Stimulated activated CD4-positive, alpha-beta T cell treated with anti-CD3 and anti-CD28 coated beads, Interleukin-2, amount 100 ng/mL, for 48 hours (primary cell): Measurements from ENCODE around the gene XPO6.
"Not testable (repeated sequence)": the region's sequence is repeated elsewhere in the genome, so short reads cannot be mapped to it uniquely, and the experiment has no call there.

Experiments used
- DNase-seq, 2 donors: peaks; one replicate each; pipeline ENCODE4 v3.0.0-alpha.2; 2020

XPO6 gene, protein sequence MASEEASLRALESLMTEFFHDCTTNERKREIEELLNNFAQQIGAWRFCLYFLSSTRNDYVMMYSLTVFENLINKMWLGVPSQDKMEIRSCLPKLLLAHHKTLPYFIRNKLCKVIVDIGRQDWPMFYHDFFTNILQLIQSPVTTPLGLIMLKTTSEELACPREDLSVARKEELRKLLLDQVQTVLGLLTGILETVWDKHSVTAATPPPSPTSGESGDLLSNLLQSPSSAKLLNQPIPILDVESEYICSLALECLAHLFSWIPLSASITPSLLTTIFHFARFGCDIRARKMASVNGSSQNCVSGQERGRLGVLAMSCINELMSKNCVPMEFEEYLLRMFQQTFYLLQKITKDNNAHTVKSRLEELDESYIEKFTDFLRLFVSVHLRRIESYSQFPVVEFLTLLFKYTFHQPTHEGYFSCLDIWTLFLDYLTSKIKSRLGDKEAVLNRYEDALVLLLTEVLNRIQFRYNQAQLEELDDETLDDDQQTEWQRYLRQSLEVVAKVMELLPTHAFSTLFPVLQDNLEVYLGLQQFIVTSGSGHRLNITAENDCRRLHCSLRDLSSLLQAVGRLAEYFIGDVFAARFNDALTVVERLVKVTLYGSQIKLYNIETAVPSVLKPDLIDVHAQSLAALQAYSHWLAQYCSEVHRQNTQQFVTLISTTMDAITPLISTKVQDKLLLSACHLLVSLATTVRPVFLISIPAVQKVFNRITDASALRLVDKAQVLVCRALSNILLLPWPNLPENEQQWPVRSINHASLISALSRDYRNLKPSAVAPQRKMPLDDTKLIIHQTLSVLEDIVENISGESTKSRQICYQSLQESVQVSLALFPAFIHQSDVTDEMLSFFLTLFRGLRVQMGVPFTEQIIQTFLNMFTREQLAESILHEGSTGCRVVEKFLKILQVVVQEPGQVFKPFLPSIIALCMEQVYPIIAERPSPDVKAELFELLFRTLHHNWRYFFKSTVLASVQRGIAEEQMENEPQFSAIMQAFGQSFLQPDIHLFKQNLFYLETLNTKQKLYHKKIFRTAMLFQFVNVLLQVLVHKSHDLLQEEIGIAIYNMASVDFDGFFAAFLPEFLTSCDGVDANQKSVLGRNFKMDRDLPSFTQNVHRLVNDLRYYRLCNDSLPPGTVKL

DNA sequence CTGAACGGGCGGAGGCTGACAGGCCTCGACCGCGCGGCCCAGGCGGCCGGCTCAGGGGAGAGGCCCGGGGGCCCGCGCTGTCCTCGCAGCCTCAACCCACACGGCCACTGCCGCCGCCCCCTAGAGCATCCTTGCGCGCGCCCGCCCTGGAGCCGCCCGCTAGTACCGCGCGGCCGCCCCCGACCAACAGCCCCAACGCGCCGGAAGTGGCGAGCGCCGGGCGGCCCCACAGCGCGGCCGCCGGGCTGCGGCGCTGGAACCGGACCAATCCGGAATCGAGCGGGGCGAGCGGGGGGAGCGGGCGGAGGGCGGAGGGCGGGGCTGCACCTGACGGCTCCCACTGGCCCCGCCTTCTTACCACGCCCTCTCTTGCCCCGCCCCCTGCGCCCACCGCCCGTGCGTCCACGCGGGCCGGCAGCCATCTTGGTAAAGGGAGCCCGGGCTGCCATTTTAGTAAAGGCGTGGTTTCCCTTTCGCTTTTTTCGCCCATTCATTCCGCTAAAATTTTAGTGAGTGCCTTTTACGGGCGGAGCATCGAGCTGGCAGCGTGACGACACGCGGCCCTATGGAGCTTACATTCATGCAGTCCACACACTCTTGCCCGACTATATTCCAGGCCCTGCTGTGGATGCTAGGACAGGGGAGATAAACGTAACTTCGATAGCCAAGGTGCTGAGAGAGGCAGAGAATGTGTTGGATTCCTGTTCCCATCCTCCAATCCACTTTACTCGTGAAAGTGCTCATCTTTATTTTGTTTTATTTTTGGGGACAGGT, at the start of gene XPO6:
XPO6 (minus strand) TSS at position 208 of the 774 bp plus-strand sequence. CDS start 597 bp downstream, outside the sequence.
- peak; percentile 99 to 100 for DNase-seq

DNA sequence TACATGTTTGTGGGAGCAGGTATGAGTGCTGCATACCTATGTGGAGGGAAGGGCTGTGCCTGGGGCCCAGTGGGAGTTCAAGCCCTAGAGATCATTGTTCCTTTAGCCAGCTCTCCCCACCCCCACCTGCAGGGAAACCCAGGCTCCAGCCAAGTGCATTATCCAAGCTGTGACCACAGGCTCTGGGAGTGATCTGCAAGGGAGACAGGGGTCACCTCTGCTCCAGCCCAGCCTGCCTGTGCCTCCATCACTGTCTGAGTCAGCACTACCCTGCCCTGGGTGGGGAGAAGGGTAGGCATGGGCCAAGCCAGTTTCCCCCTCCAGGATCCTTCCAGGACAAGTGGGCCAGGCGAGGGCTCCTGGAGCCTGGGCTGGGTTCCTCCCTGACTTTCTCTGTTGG, 48.4 kb upstream of the XPO6 start:
- DNase-seq: no peak

DNA sequence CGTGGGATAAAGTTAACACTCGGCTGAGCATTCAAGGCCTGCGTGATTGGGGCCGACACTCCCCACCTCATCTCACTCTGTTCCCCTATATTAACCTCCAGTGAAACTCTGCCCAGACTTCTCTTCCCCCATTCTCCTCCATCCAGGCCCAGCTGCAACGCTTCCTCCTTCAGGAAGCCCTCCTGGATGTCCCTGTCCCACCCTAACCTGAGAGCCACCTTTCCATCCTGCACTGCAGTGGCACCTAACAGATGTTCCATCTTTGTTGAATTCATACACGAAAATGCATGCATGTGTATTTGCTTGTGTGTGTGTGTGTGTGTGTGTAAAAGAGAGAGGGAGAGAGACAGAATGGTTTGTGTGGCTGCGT, 48.0 kb upstream of the XPO6 start:
- no peak for DNase-seq

DNA sequence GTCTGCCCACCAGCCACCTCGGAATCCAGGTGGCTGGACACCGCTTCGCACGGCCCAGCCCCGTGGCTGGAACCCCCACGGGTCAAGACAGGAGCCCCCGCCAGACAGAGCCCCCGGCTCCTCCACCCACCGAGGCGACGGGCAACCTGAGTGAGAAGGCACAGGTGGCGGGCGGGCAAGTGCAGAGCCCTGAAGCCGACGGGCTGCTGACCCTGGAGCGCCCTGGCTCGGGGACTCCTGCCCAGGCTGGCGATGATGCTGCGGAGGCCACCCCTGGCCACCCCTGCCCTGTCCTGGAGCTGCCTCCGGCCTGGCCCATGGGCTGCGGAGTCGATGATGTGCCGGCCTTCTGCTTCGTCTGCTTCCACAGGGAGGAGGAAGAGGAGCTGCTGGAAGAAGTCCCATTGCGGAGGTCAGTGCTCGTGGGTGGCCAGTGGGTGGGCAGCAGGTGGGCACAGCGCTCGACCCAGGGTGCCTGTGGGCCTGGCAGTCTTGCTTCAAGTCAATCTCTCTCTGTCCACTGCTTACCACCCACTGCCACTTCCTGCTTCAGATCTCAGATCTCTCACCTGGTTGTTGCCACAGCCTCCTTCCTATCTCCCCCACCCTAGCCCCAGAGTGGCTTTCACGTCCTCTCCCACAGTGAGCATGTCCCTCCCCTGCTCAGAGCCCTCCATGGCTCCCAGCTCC, 47.5 kb upstream of the XPO6 start:
- DNase-seq: no peak

DNA sequence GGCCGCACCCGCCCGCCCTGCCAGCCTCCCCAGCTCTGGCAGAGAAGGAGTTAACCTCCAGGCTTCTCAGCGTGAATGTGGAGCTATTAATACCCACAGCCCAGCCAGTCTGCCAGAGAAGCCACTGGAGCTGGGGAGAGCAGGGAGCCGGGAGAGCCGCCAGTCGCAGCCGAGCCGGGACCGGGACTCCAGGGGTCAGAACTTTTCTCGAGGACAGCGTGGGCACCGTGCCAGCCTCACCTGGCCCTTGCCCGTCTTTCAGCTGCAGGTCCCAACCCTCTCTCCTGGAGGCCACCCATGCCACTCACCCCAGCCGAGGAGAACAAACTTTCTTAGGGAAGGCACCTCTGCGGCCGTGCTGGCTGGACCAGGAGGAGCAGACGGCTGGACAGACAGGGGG, 46.8 kb upstream of the XPO6 start:
- no peak for DNase-seq

DNA sequence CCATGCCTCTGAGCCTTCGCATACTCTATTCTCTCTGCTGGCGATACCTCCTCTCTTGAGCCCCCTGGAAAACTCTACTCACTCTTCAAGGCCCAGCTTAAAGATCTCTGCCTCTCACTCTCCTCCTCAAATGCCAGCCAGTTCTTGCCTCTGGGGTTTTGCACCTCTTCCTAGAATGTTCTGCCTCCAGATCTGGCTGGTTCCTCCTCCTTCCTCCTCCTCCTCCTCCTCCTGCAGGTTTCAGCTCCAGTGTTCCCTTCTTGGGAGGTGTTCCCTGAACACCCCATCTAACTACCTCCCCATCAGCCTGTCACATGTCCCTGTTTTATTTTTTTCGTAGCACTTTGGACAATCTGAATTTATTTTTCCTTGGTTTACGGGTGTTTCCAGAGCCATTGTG, 45.5 kb upstream of the XPO6 start:
- DNase-seq: no peak

DNA sequence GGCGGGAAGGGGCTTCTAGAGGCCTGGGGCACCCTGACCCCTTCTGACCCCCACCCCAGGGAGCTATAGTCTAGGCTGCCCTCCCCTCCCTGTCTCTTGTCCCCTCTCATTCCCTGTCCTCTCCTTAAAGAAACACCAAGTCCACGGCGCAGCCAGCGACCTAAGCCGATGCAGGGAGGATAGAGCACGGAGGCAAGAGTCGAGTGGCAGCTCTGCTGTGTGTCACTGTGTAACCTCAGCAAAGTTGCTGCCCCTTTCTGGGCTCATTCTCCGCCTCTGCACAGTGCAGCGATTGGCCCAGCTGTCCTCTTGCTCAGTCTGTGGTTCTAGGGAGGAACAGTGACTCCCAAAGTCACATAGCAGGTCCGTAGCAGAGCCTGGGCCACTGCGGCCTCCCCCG, 44.1 kb upstream of the XPO6 start:
- DNase-seq: no peak

DNA sequence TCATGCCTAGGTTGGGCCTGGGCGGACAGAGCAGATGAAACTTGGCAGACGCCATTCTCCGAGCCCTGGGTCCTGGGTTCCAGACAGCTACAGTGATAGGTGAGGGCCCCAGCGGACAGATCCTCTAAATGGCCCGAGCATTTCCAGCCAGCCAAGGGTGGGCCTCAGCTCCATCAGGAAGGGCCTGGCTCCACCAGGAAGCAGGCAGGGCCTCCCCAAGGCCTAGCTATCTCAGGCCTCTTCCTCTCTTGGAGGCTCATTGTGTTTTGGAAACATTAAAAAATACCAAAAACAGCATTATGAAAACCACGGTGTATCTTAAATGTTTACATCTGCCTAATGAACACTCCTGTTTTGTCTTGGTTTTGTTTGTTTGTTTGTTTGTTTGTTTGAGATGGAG, 42.4 kb upstream of the XPO6 start:
- no peak for DNase-seq

DNA sequence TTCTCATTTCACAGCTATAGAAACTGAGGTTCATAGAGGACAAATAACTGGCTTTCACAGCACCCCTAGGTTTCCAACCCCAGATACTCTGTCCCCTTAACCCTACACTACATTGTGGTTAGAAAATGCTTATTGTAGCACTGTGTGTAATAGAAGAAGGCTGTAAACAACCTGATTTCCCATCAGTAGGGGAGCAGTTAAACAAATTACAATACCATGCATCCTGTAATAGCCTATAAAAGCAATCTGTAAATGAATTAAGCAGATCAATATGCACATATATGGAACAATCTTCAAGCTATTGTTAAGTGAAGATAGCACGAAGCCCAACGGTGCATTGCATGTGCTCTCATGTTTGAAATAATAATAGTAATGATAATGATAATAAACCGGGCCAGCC, 39.2 kb upstream of the XPO6 start:
- DNase-seq: no peak

DNA sequence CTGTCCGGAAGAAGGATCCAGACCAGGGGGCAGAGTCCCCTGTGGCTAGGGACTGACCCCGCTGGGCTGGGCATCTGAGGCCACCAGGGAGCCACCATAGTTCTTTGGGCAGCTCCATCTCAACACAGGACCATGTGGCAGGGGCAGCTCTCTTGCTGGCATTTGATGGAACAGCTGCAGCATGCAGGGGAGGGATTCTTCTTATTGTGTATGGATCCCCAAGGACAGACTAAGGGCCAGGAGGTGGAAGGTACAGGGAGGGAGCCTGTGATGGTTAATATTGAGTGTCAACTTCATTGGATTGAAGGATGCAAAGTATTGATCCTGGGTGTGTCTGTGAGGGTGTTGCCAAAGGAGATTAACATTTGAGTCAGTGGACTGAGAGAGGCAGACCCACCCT, 37.7 kb upstream of the XPO6 start:
- DNase-seq: not testable (repeated sequence)

DNA sequence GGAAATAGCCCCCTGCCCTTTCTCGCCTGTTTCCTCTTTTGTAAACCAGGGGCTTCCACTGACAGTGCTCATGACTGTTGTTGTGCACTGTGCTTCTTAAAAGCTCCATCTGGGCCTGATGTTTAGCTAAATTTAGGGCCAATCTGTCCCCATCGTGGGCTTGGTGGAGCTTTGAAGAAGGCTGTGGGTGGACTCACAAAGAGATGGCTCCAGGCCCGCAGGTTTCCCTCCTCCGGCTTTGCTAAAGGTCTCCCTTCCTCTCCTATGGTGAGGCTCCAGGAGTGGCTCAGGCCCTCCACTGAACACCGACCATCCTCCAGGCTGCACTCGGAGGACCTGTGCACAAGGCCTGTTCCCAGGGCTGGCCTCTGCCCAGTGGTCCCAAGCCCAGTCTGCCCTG, 30.2 kb upstream of the XPO6 start:
- DNase-seq: no peak

DNA sequence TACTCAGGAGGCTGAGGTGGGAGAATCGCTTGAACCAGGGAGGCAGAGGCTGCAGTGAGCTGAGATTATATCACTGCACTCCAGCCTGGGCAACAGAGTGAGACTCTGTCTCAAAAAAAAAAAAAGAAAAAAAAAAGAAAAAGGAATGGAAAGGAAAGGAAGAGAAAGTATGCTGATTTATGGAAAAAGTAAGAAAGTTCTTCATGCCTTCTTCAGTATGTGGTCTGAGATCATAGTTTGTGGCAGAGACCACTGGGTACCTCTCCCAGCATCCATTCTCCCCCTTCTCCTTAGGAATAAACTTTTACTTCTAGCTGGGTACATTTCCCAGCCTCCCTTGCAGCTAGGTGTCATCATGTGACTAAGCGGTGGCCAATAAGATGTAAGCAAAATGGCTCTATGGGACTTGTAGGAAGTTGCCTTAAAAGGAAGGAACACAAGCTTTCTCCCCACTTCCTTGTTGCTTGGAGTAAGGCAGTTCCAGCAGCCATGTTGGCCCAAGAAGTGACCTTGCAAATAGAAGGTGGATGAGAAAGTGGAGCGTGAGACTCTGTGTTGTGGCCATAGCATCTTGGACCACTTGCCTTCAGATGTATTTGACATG, 26.1 kb upstream of the XPO6 start:
- DNase-seq: no peak

DNA sequence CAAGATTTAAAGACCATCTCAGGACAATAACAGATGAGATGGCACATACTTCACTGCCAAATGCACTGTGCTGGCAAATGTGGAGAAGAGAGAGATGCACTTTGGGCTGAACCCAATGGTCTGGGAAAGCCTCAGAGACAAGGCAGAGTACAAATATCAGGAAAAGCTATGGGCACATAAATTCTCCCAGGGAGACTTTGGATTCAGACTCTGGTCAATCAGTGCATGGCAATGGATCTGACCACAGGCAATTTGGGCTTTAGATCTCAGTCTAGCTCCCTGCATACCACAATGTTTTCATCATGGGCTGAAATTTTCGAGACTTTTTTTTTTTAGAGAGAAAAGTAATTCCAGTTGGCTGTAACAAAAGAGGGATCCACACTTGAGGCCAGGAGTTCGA, 20.0 kb upstream of the XPO6 start:
- no peak for DNase-seq

DNA sequence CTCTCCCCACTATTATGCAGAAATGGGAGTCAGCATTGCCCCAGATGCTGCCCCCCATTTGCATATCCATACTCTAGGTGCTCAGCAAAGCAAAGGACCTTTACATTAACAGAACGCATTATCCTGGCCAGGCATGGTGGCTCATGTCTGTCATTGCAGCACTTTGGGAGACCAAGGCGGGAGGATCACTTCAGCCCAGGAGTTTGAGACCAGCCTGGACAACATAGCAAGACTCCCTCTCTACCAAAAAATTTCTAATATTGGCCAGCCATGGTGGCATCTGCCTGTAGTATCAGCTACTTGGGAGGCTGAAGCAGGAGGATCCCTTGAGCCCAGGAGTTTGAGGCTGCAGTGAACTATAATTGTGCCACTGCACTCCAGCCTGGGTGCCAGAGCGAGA, 12.1 kb upstream of the XPO6 start:
- not testable (repeated sequence) for DNase-seq

DNA sequence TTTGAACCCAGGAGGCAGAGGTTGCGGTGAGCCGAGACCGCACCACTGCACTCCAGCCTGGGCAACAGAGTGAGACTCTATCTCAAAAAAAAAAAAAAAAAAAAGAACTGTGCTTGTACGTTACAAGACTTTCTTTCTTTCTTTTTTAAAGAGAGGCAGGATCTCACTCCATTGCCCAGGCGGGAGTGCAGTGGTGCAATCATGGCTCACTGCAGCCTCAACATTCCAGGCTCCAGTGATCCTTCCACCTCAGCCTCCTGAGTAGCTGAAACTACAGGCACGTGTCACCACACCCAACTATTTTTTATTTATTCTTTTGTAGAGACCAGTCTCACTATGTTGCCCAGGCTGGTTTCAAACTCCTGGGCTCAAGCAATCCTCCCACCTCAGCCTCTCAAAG, 8.0 kb upstream of the XPO6 start:
- not testable (repeated sequence) for DNase-seq

DNA sequence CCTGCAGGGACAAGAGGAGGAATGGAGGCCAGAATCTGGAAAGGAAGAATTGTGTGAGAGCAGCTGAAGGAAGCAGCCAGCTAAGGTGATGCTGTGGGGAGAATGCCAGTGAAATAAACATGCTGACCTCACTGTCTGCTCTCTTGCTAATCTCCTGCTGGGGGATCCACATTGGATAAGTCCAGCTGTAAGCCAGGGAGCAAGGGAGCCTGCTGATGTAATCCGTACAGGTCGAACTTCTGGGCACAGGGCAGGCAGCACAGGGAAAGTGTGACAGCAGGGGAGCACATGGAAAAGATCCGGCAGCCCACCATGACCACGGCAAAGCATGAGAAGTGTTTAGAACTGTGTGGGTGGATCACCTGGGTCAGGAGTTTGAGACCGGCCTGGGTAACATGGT, 7.5 kb upstream of the XPO6 start:
- no peak for DNase-seq

DNA sequence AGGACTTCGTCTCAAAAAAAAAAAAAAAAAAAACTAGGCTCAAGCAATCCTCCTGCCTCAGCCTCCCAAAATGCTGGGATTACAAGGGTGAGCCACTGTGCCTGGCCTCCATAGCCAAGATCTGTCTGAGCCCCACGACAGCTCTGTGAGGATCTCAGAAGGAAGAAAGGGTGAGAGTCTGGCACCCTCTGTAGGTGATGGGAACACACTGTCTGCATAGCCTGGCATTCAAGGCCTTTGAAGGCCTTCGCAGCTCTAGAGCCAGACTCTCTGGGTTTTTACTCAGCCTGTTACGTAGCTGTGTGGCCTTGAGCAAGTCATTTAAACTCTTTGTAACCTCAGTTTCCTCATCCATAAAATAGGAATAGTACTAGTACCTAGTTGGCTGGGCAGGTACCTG, 6.3 kb upstream of the XPO6 start:
- peak; percentile 45 to 48 for DNase-seq

DNA sequence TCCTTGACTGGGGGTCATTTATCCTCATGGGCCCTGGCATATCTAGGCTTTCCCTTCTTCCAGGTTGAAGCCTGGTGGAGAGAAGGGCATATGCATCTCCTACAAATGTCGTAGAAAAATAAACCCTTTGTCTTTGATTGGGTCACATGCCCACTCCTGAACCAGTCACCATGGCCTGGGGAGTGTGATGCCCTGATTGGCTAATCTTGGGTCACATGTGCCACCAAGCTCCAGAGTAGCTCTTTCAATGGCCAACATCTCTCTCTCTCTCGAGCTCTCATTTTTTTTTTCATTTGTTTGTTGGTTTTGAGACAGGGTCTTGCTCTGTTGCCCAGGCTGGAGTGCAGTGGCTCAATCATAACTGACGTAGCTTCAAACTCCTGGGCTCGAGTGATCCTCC, 5.6 kb upstream of the XPO6 start:
- no peak for DNase-seq

DNA sequence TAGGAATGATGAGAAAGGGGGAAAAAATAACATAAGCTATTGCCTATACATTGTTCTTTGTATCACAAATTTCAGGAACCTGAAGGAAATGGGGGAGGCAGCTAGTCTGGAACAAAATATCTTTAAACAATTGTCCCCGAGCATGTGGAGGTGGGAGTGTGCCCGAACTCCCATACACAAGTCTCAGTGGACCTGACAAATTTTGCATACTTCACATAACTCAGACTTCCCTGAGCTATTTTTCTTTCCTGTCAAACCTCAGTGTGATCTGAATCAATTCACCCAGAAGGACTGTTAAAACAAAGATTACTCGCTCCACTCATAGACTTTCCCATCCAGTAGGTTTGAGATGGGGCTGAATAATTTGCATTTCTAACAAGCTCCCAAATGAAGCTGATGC, 1.6 kb upstream of the XPO6 start:
- DNase-seq: no peak

DNA sequence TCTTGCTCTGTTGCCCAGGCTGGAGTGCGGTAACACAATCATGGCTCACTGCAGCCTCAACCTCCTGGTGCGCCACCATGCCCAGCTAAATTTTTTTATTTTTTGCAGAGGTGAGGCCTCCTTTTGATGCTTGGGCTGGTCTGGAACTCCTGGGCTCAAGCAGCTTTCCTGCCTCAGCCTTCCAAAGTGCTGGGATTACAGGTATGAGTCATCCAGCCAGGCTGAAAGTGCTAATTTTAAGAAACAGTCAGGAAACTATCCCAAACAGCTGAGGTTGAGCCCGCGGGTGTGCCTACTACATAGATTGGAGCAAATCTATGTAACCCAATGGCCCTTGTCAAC, 738 bp upstream of the XPO6 start:
- no peak for DNase-seq

DNA sequence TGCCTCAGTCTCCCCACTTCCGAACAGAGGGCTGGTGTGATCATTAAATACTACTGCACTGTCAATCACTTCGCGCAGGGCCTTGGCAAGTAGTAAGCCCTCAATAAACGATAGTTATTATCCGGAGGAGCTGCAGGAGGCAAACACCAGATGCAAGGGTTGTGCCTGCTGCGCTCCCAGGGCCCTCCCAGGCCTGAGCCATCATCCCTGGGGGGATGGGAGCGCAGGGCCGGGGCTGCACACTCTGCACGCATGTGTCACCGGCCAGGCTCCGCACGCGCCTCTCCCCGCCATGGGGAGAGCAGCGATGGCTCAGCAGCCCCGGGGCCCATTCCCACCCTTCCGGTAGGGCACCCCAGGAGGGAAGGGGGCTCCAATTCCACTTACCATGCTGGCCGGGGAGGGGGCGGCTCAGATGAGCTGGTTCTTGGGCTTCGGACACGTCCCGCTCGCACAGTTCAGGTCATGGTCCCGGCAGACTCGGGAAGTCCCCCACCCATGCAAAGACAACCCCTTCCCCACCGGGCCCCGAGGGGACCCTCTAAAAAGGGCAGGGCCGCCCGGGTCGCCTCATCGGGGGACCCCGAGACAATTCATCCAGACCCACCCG, 681 bp downstream of the XPO6 start:
- DNase-seq: peak; percentile 63 to 64

DNA sequence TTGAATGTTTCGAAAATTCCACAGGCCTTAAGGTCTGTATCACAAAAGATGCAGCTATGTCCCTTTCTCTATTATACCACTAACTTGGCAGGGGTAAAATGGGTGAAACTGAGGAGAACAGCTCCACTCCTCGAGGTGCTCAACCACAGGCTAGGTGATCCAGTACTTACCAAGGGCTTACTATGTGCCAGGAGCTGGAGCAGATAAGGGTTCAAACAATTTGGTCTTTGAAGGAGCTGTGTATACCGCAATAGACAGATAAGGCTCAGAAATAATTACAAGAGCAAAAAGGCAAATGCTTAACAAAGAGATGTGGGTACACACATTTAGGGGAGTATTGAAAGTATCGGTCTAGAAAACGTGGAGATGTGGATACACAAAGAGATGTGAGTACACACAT, 1.5 kb downstream of the XPO6 start:
- DNase-seq: no peak
